Activated CD4-positive, alpha-beta T cell treated with anti-CD3 and anti-CD28 coated beads, Interleukin-2, amount 50 U/mL, for 24 hours (primary cell): ENCODE measurements around the gene TLK2.

Source experiments
- DNase-seq, 2 donors: peaks; one replicate each; pipeline ENCODE4 v3.0.0-alpha.2; 2020; ENCODE audit warnings: low read depth in 1 of 2, low spot score in 1 of 2

Gene TLK2

DNA sequence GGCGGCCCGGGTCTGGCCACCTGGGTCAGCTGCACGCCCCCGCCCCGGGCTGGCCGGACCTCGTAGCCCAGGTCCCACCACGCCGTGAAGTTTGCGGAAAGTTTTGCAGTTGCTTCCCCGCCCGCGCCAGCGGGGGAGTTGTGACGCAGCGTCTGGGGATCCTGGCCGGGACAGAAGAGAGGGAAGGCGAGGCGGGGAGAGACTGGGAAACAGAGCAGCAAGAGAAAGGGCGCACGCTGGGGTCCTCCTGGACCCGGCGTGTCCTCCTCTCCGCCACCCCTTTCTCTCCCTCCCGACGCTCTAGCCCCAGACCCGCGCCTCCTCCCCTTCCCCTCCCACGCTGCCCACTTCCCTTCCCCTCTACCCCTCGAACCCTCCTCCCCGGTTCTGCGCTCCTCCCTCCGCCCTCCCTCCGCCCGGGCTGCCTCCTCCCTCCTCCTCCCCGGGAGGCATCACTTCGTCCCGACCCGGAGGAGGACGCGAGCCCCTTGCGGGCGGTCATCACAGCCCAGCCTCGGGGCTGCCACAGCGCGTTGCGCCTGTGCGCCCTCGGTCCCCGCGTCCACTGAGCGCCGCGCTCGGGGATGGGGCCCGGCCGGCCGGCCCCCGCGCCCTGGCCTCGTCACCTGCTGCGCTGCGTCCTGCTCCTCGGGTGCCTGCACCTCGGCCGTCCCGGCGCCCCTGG is 148.7 kb downstream of the TLK2 start, which contains the start of gene MRC2:
MRC2 (plus strand) TSS at position 452 of the 685 bp plus-strand sequence; CDS start at position 585, 133 bp downstream.
- DNase-seq: no peak

DNA sequence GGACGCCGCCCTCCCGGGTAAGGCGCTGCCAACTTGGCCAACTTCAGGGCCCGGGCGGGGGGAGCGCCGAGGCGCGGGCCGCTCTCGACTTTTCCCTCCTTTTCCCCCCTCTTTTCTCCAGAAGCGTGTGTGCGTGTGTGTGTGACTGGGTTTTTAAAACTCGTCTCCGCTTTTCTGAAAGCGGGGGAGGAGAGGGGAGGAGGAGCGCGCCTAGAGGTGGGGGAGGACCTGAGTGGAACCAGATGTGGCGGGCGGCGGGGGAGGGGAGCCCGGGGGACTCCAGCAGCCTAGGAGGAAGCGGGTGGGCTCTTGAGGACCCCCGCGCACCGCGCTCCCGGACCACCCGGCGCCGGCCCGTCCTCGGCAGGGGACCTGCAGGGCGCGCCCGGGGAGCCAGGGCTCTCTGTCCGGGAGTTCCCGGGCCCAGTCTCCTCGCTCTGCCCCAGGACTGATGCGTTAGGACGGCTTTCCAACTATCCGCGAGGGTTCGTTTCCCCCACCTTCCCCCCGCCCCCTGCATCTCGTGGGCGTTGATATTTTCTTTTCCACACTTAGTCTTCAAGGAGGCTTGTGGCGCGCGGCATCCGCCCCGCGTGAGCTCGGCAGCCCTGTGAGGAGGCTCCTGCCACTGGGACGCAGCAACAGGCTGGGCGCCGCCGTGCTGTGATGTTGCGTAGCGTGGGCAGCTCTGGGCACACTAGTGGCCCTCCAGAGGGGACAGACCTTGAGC is 149.4 kb downstream of the TLK2 start:
- peak in 1 of 2 donors; percentile 30 for DNase-seq

DNA sequence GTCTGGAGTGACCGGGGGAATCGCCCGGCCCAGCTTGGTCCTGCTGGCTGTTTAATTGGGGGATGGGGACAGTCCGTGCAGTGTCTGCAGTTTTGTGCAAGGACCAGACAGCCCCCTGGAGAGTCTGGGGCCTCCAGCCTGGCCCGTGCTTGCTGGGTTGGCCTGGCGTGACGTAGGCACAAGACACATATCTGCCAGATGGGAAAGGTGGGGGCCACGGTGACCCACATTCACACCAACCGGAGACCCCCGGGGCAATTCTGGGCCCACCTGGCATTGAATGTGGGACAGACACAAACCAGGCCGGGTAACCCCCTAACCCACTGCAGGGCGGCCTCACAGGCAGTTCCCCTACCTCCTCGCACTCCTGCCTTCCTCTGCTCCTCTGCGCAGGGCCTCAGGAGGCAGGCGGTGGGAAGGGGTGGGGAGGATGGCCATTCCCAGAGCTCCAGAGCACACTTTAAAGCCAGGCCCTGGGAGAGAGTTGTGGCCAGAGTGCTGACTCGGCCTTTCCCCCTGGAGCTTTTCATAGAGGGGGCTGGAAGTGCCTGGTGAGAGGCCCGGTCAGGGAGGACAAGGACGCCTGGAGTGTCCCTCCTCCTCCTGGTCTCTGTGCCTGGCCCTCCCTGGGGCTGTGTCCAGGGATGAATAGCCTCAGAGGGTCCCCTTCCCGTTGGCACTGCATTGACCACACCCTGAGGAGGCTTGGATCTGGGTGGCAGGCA is 150.4 kb downstream of the TLK2 start:
- DNase-seq: no peak

- DNase-seq: no peak
Observed at GRCh38 chr17:62629556-62630364, 151.1 kb downstream of the TLK2 start.

DNA sequence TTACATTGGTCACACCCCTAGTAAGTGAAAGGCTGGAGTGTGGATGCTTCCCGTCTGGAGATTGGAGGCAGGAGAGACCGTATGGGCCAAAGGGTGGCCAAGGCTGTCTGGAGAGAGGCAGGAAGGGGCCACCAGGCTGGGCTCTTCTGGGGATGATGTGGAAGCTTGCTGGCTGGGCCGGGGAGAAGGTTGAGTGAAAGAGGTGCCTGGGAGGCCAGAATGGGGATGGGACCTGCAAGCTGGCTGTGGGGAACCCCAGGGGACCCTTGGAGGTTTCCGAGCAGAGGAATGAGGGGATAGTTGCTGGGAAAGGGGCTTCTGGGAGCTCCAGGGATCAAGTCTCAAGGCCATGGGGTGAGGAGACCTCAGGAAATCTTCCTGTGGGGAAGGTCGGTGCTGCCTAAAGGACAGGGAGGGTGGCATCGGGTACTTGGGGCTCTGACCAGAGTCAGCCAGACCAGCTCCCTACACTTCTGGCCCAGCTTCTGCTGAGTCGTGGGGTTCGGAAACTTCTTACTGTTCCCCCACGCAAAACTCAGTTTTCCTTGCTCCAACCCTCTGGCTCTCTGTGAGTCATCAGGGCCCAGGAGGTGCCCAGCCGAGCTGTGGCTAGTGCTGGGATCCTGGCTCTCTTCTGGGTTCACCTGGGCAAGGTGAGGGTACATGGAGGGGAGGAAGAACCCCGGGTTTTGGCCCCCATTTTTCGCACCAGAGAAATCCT is 151.9 kb downstream of the TLK2 start:
- no peak for DNase-seq

DNA sequence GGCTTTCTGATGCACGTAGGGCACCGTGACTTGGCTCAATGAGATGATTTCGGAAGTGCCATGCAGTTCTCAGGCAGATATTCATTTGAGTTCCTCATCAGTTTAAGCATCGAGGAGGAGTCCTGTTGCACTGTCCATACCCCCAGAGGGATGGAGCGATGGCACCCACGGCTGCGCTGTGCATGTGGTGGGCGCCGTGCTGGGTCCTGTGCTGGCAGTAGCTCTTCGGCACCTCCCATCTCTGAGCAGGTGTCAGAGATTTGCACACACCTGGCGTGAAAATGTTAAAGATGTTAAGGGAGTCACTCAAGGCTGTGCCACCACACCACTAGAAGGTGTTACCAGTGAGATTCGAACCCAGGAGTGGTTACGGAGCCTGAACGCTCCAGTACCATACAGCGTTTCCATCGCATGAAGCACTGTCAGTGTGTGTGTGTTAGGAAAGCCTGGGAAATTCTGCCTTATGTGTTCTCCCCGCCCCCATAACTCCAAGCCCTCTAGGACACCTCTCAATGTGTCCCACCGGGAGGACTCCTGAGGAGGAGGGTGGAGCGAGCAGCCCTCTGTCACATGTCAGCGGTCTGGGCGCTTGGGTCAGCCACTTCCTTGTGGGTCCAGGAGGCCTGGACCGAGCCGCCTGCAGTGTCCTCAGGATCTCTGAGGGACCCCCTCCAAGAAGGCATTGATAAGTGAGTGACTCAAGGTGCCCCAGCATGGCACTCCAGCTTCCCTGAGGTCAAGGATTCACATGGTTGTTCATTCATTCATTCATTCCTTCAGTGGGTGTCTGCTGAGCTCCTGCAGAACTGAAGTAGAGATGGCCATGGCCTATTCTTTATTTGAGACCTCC is 152.7 kb downstream of the TLK2 start:
- no peak for DNase-seq

DNA sequence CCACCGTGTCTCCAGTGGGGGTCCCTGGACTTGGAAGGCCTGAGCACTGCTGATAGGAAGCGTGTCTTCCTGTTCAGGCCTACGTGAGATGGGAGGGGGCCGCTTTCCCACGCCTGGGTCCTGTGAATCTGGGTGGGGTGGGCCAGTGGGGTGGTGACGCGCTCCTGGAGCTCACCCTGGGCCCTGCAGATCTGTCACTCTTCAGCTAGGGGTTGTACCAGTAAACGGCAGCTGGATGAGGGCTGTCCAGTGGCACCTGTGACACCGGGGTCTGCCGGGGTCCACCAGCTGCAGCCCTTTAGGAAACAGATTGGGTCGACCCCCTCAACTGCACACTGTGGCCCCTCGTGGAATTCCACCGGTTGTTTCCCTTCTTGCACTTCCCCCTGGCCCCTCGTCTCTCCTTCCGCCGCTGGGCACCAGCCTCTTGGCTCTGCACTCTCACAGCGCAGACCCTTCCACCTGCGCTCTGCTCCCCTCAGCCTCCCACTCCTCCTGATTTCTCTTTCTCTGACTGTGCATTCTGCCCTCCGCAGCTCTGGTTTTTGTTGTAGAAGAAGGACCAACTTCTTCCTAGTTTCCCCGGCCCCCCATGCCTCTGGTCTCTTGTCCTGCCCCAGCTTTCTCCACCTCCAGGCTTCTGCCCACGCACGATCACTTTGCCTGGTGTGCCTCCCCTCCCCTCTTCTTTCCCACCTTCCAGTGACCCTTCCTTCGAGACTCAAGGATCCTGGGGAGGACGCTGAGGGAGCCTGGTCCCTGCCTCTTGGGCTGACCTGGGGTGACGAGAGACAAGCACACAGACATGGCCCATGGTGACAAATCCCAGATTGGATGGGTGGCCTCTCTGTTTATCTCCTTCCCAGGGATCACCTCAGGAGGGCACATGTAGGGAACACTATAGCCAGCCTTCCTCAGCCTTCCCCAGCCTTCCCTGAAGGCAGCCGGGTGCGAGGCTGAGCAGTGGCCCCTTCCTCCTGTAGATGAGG is 153.6 kb downstream of the TLK2 start:
- DNase-seq: no peak

- DNase-seq: no peak
Observed at GRCh38 chr17:62637809-62638208, 159.2 kb downstream of the TLK2 start.

GRCh38 chr17:62641153-62641552 is 162.5 kb downstream of the TLK2 start:
- DNase-seq: no peak

DNA sequence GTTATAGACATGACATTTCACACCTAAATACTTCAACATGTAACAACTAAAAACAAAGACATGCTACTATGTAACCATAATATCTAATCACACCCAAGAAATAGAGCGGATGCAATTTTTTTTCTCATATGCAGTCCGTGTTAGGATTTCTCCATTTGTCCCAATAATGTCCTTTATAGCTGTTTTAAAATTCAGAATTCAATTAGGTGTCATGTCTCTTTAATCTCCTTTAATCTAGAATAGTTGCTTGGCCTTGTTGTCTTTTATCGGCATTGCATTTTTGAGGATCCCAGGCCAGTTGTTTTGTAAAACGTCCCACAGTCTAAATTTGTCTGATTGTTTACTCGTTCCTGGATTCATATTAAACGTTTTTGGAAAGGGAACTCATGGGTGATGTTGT is 163.3 kb downstream of the TLK2 start:
- DNase-seq: no peak

DNA sequence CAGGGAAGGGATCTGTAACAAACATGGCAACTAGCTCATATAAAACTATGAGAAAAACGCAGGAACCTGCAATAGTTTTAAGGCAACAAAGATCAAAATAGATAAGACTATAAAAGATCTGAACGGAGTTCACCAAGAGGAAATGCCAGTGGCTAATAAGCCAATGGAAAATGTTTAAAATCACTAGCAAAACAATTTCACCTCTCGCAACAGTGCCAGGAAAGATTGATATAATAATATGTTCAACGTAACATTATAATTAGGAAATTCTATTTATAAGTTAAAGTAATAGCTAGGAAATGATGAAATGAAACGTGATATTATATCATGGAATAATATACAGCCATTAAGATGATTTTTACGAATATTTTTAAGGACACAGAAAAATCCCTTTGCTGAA is 164.9 kb downstream of the TLK2 start:
- no peak for DNase-seq

DNA sequence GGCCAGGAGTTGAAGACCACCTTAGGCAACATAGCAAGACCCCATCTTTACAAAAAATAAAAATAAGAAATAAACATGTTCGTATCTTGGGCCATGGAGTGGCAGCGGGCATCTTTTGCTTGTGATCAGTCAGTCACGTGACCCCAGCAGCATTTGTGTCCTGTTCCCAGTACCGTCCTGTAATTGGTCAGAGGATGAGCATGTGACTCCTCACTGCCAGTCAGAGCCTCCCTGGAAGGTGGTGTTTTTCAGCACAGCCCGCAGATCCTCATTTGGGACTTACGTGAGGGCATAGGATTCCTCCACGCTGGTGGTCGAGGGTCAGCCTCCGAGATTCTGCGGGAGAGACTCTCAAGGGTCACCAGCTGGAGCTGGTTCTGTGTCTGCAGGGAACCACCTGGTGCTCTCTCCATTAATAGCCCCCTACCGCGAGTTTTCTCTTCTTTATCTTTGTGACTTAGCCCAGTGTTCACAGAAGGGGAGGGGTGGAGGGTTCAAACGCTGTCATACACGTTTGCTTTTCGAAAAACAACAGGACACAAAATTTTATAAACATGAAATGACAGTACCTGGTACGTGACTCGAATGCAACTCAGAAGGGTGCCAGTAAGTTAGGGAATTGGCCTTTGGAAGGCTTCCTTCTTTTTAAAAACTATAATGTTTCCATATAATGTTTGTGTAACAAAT is 166.0 kb downstream of the TLK2 start:
- no peak for DNase-seq

- DNase-seq: no peak
Observed at GRCh38 chr17:62648251-62648955, 169.8 kb downstream of the TLK2 start.

GRCh38 chr17:62648956-62649294 is 170.3 kb downstream of the TLK2 start:
- no peak for DNase-seq

GRCh38 chr17:62649570-62649969 is 170.9 kb downstream of the TLK2 start:
- DNase-seq: no peak

- no peak for DNase-seq
Observed at GRCh38 chr17:62650587-62650986, 172.0 kb downstream of the TLK2 start.

DNA sequence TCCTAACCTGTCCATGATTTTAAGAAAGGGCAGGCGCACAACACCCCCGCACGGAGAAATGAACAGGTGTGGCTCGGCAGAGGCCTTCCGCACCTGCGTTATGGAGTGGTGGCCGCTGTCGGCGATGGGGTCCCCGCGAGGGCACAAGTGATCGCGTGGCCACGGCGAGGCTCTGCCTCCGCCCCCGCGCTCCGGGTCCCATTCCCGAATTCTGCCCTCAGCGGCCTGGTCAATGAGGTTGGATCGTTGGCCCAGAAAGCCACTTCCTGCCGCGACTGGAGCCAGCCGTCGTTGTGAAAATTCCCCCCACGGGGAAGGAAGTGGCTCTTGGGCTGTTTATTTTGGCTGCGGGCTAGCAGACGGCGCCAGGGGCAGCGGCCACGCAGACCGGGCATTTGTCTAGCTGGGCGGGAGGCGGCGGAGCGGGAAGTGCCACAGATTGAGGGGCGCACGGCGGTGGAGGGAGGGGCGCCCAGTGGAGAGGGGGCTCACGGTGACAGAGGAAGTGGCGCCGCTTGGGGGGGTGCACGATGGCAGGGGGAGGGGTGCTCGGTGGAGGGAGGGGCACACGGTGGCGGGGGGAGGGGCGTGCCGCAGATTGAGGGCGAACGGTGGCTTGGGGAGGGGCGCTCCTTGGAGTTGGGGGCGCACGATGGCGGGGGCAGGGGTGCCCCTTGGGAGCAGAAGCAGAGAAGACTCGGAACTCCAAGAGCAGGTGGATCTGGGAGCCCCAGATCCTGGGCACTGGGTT is 173.8 kb downstream of the TLK2 start:
- no peak for DNase-seq
